ENCODE results near the gene CUTC.
"Not testable (repeated sequence)": the region's sequence is repeated elsewhere in the genome, so short reads cannot be mapped to it uniquely, and the experiment has no call there.

Gene CUTC

DNA sequence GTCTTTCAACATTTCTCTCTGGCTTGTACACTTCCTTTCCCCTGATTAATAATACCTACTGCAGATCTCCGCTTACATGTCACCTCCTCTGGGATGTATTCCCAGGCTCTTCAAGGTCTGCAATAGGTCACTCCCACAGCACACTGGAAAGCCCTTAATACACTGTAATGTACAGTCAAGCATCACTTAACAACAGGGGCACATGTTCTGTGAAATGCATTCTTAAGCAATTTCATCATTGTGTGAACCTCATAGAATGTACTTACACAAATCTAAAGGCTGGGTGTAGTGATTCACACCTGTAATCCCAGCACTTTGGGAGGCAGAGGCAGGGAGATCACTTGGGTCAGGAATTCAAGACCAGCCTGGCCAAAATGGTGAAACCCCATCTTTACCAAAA is 2.0 kb upstream of the CUTC start:
- no peak overlapping the region for H3K4me3 ChIP-seq (ENCODE audit: low read depth, low read length)
- TF ChIP-seq, protein P1, sequence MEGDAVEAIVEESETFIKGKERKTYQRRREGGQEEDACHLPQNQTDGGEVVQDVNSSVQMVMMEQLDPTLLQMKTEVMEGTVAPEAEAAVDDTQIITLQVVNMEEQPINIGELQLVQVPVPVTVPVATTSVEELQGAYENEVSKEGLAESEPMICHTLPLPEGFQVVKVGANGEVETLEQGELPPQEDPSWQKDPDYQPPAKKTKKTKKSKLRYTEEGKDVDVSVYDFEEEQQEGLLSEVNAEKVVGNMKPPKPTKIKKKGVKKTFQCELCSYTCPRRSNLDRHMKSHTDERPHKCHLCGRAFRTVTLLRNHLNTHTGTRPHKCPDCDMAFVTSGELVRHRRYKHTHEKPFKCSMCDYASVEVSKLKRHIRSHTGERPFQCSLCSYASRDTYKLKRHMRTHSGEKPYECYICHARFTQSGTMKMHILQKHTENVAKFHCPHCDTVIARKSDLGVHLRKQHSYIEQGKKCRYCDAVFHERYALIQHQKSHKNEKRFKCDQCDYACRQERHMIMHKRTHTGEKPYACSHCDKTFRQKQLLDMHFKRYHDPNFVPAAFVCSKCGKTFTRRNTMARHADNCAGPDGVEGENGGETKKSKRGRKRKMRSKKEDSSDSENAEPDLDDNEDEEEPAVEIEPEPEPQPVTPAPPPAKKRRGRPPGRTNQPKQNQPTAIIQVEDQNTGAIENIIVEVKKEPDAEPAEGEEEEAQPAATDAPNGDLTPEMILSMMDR (IDR thresholded peaks at IDR 0.05; ENCODE audit: low read depth, low read length): no peak

DNA sequence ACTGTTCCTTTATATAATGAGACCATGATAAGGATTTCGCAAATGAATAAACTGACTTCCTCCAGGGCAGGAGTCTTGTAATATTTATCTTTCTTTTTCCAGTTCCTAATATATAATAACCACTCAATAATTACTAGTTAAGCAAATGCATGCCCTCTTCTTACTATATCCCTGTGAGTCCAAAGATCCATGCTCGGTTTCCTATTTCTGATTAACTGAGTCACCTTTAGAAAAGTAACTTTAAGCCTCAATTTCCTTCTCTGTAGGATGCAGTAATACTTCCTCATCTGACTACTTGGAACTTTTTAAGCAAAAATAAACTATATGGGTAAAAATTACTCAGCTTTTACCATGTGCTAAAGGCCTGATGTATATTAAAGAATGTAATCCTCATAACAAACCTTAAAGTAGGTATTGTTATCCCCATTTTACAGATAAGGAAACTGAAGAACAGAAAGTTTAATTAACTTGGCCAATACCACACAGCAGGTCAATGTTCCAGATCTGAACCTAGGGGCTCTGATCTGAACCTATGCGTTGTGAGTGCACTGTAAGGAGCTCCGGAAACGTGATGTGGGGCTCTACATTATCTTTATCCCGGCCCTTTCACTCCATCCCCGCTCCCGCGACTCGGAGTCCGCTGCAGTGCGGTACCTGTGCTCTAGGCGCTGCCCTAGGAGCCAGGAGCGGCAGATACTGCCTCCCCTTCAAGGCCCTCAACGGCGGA is 565 bp upstream of the CUTC start:
- TF ChIP-seq, protein P1 (IDR thresholded peaks at IDR 0.05; ENCODE audit: low read depth, low read length): no peak
- peak overlapping the region; percentile 97 for H3K4me3 ChIP-seq (ENCODE audit: low read depth, low read length)

DNA sequence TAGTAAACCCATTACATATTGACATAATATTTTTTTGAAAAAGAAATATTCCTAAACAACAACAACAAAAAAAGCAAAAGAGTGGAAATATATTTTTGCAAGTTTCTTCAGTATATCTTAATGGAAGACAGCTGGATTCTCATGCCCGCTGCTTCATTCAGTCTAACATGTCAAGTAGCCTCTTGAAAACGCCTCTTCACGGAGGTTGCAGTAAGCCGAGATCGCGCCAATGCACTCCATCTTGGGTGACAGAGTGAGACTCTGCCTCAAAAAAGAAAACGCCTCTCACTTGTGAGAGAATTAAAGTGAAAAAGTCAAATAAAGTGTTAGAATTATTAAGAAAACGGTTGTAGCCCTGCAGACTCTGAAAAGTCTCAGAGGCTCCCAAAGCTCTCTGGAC is 1.3 kb downstream of the CUTC start:
- H3K4me3 ChIP-seq (ENCODE audit: low read depth, low read length): peak overlapping the region; percentile 20
- TF ChIP-seq, protein P1 (IDR thresholded peaks at IDR 0.05; ENCODE audit: low read depth, low read length): no peak

DNA sequence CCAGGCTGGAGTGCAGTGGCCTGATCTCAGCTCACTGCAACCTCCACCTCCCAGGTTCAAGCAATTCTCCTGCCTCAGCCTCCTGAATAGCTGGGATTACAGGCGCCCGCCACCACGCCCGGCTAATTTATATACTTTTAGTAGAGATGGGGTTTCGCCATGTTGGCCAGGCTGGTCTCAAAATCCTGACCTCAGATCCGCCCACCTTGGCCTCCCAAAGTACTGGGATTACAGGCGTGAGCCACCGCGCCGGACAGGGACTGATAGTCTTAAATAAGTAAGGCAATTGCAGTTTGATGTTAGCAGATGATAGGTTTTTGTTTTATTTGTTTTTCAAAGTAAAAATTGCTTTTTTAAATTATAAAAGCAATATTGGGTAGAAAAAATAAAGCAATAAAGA is 2.1 kb downstream of the CUTC start:
- H3K4me3 ChIP-seq (ENCODE audit: low read depth, low read length): not testable (repeated sequence)

DNA sequence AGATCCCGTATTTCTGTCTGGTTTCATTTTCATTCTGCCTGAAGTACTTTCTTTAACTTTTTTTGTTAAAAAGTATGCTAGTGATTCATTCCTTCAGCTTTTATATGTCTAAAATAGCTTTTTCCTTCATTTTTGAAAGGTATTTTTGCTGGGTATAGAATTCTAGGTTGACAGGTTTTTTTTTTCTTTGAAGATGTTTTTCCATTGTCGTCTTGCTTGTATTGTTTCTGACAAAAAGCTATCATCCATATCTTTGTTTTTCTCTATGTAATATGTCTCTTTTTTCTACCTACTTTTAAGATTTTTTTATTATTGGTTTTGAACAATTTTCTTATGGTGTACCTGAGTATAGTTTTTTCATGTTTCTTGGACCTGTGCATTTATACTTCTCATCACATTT is 8.2 kb downstream of the CUTC start:
- TF ChIP-seq, protein P1 (IDR thresholded peaks at IDR 0.05; ENCODE audit: low read depth, low read length): no peak
- H3K4me3 ChIP-seq (ENCODE audit: low read depth, low read length): no peak overlapping the region

DNA sequence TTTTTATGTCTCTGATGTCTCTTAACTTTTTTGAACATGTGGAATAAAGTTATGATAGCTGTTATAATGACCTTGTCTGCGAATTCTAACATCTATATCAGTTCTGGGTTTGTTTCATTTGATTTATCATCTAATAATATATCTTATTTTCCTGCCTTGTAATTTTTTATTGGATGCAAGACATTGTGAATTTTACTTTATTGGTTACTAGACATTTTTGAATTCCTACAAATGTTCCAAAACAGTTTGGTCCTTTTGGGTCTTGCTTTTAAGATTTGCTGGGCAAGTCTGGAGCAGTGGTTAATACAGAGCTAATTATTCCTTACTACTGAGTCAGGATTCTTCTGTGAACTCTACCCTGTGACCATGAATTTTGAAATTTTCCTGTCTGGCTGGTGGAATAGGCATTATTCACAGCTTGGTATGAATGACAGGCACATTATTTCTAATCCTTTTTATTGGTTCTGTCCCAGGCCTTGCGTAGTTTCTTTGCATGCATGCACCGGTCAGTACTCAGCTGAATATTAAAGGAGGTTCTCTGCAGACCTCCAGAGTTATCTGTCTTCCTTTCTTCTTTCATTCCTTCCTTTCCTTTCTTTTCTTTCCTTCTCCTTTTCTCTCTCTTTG is 9.0 kb downstream of the CUTC start:
- TF ChIP-seq, protein P1 (IDR thresholded peaks at IDR 0.05; ENCODE audit: low read depth, low read length): no peak
- H3K4me3 ChIP-seq (ENCODE audit: low read depth, low read length): no peak overlapping the region

DNA sequence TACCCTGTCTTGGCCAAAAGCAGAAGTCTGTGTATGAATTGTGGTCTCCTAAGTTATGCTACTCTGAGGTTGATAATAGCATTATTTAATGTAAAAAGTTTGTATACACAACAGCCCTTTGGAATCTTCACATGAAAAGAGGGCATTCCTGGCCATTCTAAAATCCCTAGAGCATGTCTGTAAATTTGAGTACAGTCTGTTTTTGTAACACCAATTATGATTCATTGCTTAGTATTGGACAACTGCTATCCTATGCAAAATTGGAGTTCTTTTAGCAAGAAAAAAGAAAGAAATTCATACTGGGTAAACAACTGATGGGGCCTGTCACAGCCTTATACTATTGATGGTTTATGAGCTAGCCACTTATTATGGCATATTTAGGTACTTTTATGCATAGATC is 10.2 kb downstream of the CUTC start:
- H3K4me3 ChIP-seq (ENCODE audit: low read depth, low read length): no peak overlapping the region
- TF ChIP-seq, protein P1 (IDR thresholded peaks at IDR 0.05; ENCODE audit: low read depth, low read length): no peak
